Gastroesophageal sphincter (tissue), 3 donors: ENCODE measurements around the gene PALD1.

Experiments
- CTCF ChIP-seq, 4 experiments: fragments of 200-600 bp in 2 of 4; fragments of 450-650 bp in 2 of 4; sonication (generic) in 1 of 4; IDR thresholded peaks; one replicate each; pipeline ENCODE4 v1.5.1; 2017 to 2019; ENCODE audit warnings: antibody characterized with exemption in 4 of 4, mild to moderate bottlenecking in 2 of 4, moderate library complexity in 2 of 4
- EP300 ChIP-seq: sonication (generic); formaldehyde crosslinking; IDR thresholded peaks from one replicate; pipeline ENCODE4 v1.6.1; 2017; ENCODE audit warnings: antibody characterized with exemption, mild to moderate bottlenecking

- no peak for TF ChIP-seq EP300
- TF ChIP-seq CTCF (IDR thresholded peaks at IDR 0.05): no peak
These were observed 25.2 kb downstream of the PALD1 start for GRCh38 chr10:70503776-70504175.
